Mesothelial cell of epicardium (in vitro differentiated cells): ENCODE measurements around the gene ITPR2. TPM values are rescaled to one million over a fixed set of nuclear protein-coding genes. Genes with fewer than 3 reads are reported as not detected.
A peak's percentile ranks its signal among the peaks of the same experiment; 100 is the strongest.

Experiments used
- DNase-seq, 2 experiments: peaks; one replicate each; pipeline ENCODE4 v3.0.0; 2021; ENCODE audit warnings: low spot score in 2 of 2; ENCODE audit not compliant: unreplicated experiment in 2 of 2
- H3K27ac Mint-ChIP-seq: 2 replicates; pipeline ENCODE4 v1.8.0; 2021; ENCODE audit warnings: mixed read lengths
- H3K27me3 Mint-ChIP-seq: 2 replicates; pipeline ENCODE4 v1.8.0; 2021; ENCODE audit warnings: low read depth, mixed read lengths
- H3K36me3 Mint-ChIP-seq: 2 replicates; pipeline ENCODE4 v1.8.0; 2021; ENCODE audit warnings: mixed read lengths
- H3K4me1 Mint-ChIP-seq: 2 replicates; pipeline ENCODE4 v1.8.0; 2021; ENCODE audit warnings: mixed read lengths
- H3K4me3 Mint-ChIP-seq: 2 replicates; pipeline ENCODE4 v1.8.0; 2021; ENCODE audit warnings: mild to moderate bottlenecking, moderate library complexity, mixed read lengths
- H3K9me3 Mint-ChIP-seq: 2 replicates; pipeline ENCODE4 v1.8.0; 2021; ENCODE audit warnings: mixed read lengths
- CTCF ChIP-seq: fragments of 200-600 bp; sonication (generic); IDR thresholded peaks from one replicate; pipeline ENCODE4 v1.5.0; 2021; ENCODE audit warnings: antibody characterized with exemption; ENCODE audit not compliant: unreplicated experiment
- total RNA-seq: library from RNA; stranded (reverse); gene quantifications from 3 replicates; pipeline ENCODE4 v1.2.1, GENCODE V29; 2021

The ITPR2 gene
- total RNA-seq, 1 donor from 2014 or later = 62.3 TPM

- Mint-ChIP-seq H3K27me3 (no peaks in the 10 kb centered on the region), H3K4me1 (peaks cover 31% of the 10 kb centered on the region), H3K9me3 (no peaks in the 10 kb centered on the region), H3K36me3 (no peaks in the 10 kb centered on the region), H3K27ac (no peak overlapping the region), H3K4me3 (no peak overlapping the region)
- no peak for DNase-seq
- TF ChIP-seq CTCF = no peak
Measured at GRCh38 chr12:26800347-26800746, 32.6 kb downstream of the ITPR2 start.

- H3K9me3 Mint-ChIP-seq = no peaks in the 10 kb centered on the region
- no peaks in the 10 kb centered on the region for H3K36me3 Mint-ChIP-seq
- no peaks in the 10 kb centered on the region for H3K27me3 Mint-ChIP-seq
- H3K4me1 Mint-ChIP-seq = peaks cover 31% of the 10 kb centered on the region
- TF ChIP-seq CTCF = no peak
- DNase-seq = no peak
- no peak overlapping the region for H3K4me3 Mint-ChIP-seq
- peak overlapping the region; percentile 17 for H3K27ac Mint-ChIP-seq
Measured at GRCh38 chr12:26799741-26800140, 33.3 kb downstream of the ITPR2 start.

GRCh38 chr12:26798640-26799039 is 34.4 kb downstream of the ITPR2 start:
- no peak for TF ChIP-seq CTCF
- Mint-ChIP-seq H3K9me3 (no peaks in the 10 kb centered on the region), H3K4me1 (peaks cover 30% of the 10 kb centered on the region), H3K4me3 (no peak overlapping the region), H3K36me3 (no peaks in the 10 kb centered on the region), H3K27ac (peak overlapping the region; percentile 47), H3K27me3 (no peaks in the 10 kb centered on the region)
- DNase-seq = no peak

GRCh38 chr12:26798023-26798422 is 35.0 kb downstream of the ITPR2 start:
- H3K4me1 Mint-ChIP-seq = peaks cover 24% of the 10 kb centered on the region
- no peak overlapping the region for H3K4me3 Mint-ChIP-seq
- H3K36me3 Mint-ChIP-seq = no peaks in the 10 kb centered on the region
- H3K27ac Mint-ChIP-seq = peak overlapping the region; percentile 47
- H3K27me3 Mint-ChIP-seq = no peaks in the 10 kb centered on the region
- no peak for TF ChIP-seq CTCF
- no peak for DNase-seq
- no peaks in the 10 kb centered on the region for H3K9me3 Mint-ChIP-seq

- Mint-ChIP-seq H3K9me3 (no peaks in the 10 kb centered on the region), H3K27me3 (no peaks in the 10 kb centered on the region), H3K4me1 (peaks cover 38% of the 10 kb centered on the region), H3K36me3 (no peaks in the 10 kb centered on the region), H3K4me3 (no peak overlapping the region), H3K27ac (no peak overlapping the region)
- no peak for TF ChIP-seq CTCF
- DNase-seq = no peak
Measured at GRCh38 chr12:26795910-26796309, 37.1 kb downstream of the ITPR2 start.

GRCh38 chr12:26791301-26791791 is 41.6 kb downstream of the ITPR2 start:
- H3K4me3 Mint-ChIP-seq = no peak overlapping the region
- peak overlapping the region; percentile 52 for H3K27ac Mint-ChIP-seq
- TF ChIP-seq CTCF = no peak
- no peak for DNase-seq
- H3K4me1 Mint-ChIP-seq = peaks cover 38% of the 10 kb centered on the region
- peaks cover 11% of the 10 kb centered on the region for H3K36me3 Mint-ChIP-seq
- H3K9me3 Mint-ChIP-seq = no peaks in the 10 kb centered on the region
- H3K27me3 Mint-ChIP-seq = no peaks in the 10 kb centered on the region
